Type B pancreatic cell (in vitro differentiated cells): Measurements from ENCODE around the gene ABI3BP. TPM values are rescaled to one million over a fixed set of nuclear protein-coding genes. Genes with fewer than 3 reads are reported as not detected.

Source experiments
- DNase-seq: peaks from one replicate; pipeline ENCODE4 v3.0.0; 2021; ENCODE audit warnings: mixed read lengths; ENCODE audit not compliant: unreplicated experiment; ENCODE audit errors: extremely low spot score
- H3K27ac Mint-ChIP-seq: 2 replicates; pipeline ENCODE4 v1.8.0; 2021; ENCODE audit warnings: mild to moderate bottlenecking, mixed read lengths
- H3K27me3 Mint-ChIP-seq: 2 replicates; pipeline ENCODE4 v1.8.0; 2021; ENCODE audit warnings: mixed read lengths
- H3K36me3 Mint-ChIP-seq: 2 replicates; pipeline ENCODE4 v1.8.0; 2021; ENCODE audit warnings: mixed read lengths
- H3K4me1 Mint-ChIP-seq: one replicate; pipeline ENCODE4 v1.8.0; 2021; ENCODE audit warnings: mixed read lengths; ENCODE audit not compliant: unreplicated experiment
- H3K4me3 Mint-ChIP-seq: 2 replicates; pipeline ENCODE4 v1.8.0; 2021; ENCODE audit warnings: mild to moderate bottlenecking, mixed read lengths
- H3K9me3 Mint-ChIP-seq: 2 replicates; pipeline ENCODE4 v1.8.0; 2021; ENCODE audit warnings: mixed read lengths
- total RNA-seq: library from RNA; stranded (reverse); gene quantifications from 2 replicates; pipeline ENCODE4 v1.2.1, GENCODE V29; 2021; ENCODE audit warnings: low replicate concordance
- TF ChIP-seq, protein P1 (sequence below): fragments of 200-600 bp; sonication (generic); conservative IDR thresholded peaks from 2 replicates; pipeline ENCODE4 v1.5.0; 2021; ENCODE audit warnings: antibody characterized with exemption, mild to moderate bottlenecking

ABI3BP gene
- total RNA-seq, 1 donor from 2014 or later = 7.3 TPM

GRCh38 chr3:100776097-100776729 lies 217.0 kb downstream of the ABI3BP start:
- H3K4me3 Mint-ChIP-seq = no peak overlapping the region
- H3K27ac Mint-ChIP-seq = no peak overlapping the region
- H3K9me3 Mint-ChIP-seq = no peaks in the 10 kb centered on the region
- TF ChIP-seq, protein P1, sequence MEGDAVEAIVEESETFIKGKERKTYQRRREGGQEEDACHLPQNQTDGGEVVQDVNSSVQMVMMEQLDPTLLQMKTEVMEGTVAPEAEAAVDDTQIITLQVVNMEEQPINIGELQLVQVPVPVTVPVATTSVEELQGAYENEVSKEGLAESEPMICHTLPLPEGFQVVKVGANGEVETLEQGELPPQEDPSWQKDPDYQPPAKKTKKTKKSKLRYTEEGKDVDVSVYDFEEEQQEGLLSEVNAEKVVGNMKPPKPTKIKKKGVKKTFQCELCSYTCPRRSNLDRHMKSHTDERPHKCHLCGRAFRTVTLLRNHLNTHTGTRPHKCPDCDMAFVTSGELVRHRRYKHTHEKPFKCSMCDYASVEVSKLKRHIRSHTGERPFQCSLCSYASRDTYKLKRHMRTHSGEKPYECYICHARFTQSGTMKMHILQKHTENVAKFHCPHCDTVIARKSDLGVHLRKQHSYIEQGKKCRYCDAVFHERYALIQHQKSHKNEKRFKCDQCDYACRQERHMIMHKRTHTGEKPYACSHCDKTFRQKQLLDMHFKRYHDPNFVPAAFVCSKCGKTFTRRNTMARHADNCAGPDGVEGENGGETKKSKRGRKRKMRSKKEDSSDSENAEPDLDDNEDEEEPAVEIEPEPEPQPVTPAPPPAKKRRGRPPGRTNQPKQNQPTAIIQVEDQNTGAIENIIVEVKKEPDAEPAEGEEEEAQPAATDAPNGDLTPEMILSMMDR = no peak
- no peaks in the 10 kb centered on the region for H3K36me3 Mint-ChIP-seq
- DNase-seq = no peak
- no peaks in the 10 kb centered on the region for H3K27me3 Mint-ChIP-seq
- no peaks in the 10 kb centered on the region for H3K4me1 Mint-ChIP-seq

DNA sequence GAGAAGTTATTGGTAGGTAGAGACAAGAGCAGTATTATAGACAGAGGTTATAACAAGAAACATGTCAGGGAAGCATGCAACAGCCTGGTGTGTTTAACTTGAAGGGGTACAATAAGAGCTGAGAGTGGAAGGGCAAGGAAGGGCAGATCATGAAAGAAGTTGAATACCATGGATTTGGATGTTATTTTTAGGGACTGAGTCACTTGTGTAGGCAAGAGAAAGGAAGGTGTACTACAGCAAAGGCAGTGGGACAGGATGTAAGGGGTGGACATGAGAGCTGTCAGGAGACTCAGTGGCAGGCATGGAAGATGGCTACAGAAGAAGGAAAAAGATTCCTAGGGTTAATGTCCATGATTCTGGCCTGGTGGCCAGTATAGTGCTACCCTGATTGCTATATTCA lies 217.6 kb downstream of the ABI3BP start:
- Mint-ChIP-seq H3K27me3 (no peaks in the 10 kb centered on the region), H3K36me3 (no peaks in the 10 kb centered on the region), H3K4me3 (no peak overlapping the region), H3K4me1 (no peaks in the 10 kb centered on the region), H3K9me3 (no peaks in the 10 kb centered on the region), H3K27ac (no peak overlapping the region)
- DNase-seq = no peak
- TF ChIP-seq, protein P1 = no peak

DNA sequence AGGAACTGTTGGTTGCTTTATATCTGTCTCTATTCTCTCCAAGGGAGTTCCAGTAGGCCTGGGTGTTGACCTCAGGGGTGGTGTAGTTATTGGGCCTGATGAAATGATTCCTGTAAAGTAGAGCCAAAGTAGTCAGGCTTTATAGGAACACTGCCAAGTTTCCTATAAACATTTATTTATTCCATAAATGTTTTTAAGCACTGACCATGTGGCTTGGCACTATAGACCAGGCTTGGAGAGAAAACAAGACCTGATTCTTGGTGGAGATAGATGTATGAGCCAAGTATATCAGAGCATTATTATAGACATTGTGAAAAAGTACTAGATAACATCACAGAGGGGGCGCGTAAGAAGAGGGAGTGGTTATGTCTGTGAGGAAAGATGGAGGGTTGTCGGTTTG lies 218.0 kb downstream of the ABI3BP start:
- Mint-ChIP-seq H3K36me3 (no peaks in the 10 kb centered on the region), H3K27me3 (no peaks in the 10 kb centered on the region), H3K9me3 (no peaks in the 10 kb centered on the region), H3K27ac (no peak overlapping the region), H3K4me1 (no peaks in the 10 kb centered on the region), H3K4me3 (no peak overlapping the region)
- TF ChIP-seq, protein P1 = no peak
- no peak for DNase-seq

DNA sequence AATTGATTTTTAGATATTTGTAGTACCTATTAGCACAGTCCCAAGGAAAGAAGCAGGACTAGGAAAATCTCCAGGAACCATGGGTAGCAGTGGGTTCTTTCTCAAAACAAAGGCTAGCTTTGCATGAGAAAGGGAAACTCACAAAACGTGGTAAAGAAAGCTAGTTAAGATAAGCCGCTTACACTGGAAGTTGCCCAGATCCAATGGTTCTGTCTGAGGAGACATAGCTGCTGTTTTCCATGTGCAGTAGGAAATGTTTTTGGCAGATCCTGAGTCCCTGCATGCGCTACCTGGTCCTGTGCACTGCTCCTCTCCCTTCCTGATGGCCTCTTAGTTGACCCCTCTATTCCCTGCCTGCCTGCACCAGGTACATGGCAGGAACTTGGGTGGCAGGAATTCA lies 223.5 kb downstream of the ABI3BP start:
- Mint-ChIP-seq H3K36me3 (no peaks in the 10 kb centered on the region), H3K27me3 (no peaks in the 10 kb centered on the region), H3K27ac (no peak overlapping the region), H3K4me1 (no peaks in the 10 kb centered on the region), H3K4me3 (no peak overlapping the region), H3K9me3 (no peaks in the 10 kb centered on the region)
- DNase-seq = no peak
- TF ChIP-seq, protein P1 = no peak

DNA sequence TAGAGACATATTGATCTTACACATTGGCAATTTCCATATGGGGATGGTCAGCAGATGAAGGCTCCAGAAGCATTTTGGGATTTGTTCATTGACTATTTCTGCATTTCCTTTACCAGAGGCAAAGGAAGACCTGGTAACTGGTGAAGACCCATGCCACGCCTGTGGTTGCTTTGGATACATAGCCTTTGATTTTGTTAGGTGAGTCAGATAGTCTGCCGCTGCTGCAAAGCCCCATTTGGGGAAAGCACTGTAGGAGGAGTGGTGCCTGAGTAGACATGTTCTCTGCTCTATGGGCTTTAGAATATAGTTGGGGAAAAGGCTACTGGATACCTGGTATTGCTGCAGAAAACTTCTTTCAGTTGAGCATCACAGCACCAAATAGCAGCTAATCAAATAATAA lies 227.2 kb downstream of the ABI3BP start:
- Mint-ChIP-seq H3K36me3 (no peaks in the 10 kb centered on the region), H3K27ac (no peak overlapping the region), H3K4me3 (no peak overlapping the region), H3K9me3 (no peaks in the 10 kb centered on the region), H3K27me3 (no peaks in the 10 kb centered on the region), H3K4me1 (no peaks in the 10 kb centered on the region)
- DNase-seq = no peak
- TF ChIP-seq, protein P1 = no peak
